ENCODE data around the gene TNFSF15.

The TNFSF15 gene

GRCh38 chr9:114761523-114761922 is 44.3 kb downstream of the TNFSF15 start:
- DNase-seq (ENCODE audit: low read depth): no peak
- TF ChIP-seq CTCF (IDR thresholded peaks at IDR 0.05; ENCODE audit: low read length, missing control alignments): no peak
- H3K4me3 ChIP-seq (replicated peaks; ENCODE audit: low read depth, low read length): no peak overlapping the region

- TF ChIP-seq CTCF (IDR thresholded peaks at IDR 0.05; ENCODE audit: low read length, missing control alignments): no peak
- no peak overlapping the region for H3K4me3 ChIP-seq (replicated peaks; ENCODE audit: low read depth, low read length)
- DNase-seq (ENCODE audit: low read depth): no peak
These were observed 46.1 kb downstream of the TNFSF15 start for GRCh38 chr9:114759512-114760341.

DNA sequence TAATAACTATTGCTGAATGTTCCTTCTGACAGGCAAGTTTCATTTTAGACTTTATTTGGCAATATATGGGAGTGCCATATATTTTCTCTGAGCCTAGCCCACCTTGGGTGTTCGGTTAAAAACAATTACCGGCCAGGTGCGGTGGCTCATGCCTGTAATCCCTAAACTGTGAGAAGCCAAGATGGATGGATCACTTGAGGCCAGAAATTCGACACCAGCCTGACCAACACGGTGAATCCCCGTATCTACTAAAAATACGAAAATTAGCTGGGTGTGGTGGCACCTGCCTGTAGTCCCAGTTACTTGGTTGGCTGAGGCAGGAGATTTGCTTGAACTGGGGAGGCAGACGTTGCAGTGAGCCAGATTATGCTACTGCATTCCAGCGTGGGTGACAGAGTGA is 47.9 kb downstream of the TNFSF15 start:
- no peak overlapping the region for H3K4me3 ChIP-seq (replicated peaks; ENCODE audit: low read depth, low read length)
- no peak for DNase-seq (ENCODE audit: low read depth)
- TF ChIP-seq CTCF (IDR thresholded peaks at IDR 0.05; ENCODE audit: low read length, missing control alignments): no peak

DNA sequence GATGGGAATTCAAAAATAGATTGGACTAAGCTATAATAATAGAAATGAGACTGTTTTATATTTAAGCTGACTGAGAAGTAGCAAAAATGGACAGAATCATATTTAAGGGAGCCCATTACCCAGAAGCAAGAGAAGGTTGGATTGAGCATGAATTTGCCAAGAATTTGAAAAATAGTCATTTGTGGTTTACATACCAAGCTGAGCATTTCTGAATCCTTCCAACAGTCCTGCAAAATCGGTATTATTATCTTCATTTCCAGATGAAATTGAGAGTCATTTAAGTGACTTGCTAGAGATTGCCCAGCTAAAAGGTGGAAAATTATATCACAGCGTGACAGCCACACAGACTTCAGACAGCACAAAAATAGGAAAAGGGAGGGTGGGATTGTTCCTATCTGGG is 48.4 kb downstream of the TNFSF15 start:
- no peak overlapping the region for H3K4me3 ChIP-seq (replicated peaks; ENCODE audit: low read depth, low read length)
- TF ChIP-seq CTCF (IDR thresholded peaks at IDR 0.05; ENCODE audit: low read length, missing control alignments): no peak
- no peak for DNase-seq (ENCODE audit: low read depth)

DNA sequence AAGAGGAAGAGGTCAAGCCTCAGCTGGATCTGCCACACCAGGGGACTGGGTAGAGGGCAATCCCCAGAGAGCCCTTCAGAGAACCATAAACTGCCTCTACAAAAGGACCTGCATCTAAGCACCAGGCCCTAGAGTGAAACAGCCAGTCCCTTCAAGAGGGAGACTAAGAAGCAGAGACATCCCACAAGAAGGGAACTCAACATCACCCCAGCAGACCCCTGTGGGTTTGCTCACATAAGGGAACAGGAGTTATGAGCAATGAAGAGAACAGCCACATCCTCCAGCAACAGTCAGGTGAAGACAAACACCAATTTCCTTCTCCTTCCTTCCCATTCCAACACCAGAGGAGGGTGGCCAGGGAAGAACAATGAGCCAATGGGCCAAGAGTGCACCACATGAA is 48.9 kb downstream of the TNFSF15 start:
- no peak for DNase-seq (ENCODE audit: low read depth)
- no peak for TF ChIP-seq CTCF (IDR thresholded peaks at IDR 0.05; ENCODE audit: low read length, missing control alignments)
- no peak overlapping the region for H3K4me3 ChIP-seq (replicated peaks; ENCODE audit: low read depth, low read length)

DNA sequence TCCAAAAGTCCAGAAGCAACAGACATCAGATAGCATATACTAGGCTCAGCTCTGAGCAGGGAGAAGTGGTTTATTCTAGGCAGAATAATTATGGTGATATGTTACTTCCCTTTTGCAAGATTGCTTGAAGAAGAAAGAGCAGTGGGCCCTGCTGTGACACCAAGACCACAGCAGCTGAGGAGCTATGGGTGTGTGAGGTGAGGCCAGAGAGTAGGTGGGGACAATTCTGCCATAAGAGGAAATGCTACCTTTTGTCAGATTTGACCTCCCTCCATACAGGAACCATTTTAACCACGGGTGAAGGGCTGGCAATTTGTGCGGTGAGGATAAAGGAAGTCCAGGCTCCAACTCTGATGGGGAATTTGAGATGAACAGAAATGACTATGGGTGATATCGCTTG is 51.3 kb downstream of the TNFSF15 start:
- H3K4me3 ChIP-seq (replicated peaks; ENCODE audit: low read depth, low read length): no peak overlapping the region
- no peak for DNase-seq (ENCODE audit: low read depth)
- TF ChIP-seq CTCF (IDR thresholded peaks at IDR 0.05; ENCODE audit: low read length, missing control alignments): no peak

Measured in fibroblast of pulmonary artery (primary cell).